AG04449 (cell line): ENCODE data around the gene OR2J2.
"Not testable (repeated sequence)": the region's sequence is repeated elsewhere in the genome, so short reads cannot be mapped to it uniquely, and the experiment has no call there.

ENCODE experiments used
- CTCF ChIA-PET: fragments of 350-600 bp; formaldehyde crosslinking; extraction: SDS; loops from one replicate; lab custom pipeline; 2021; ENCODE audit warnings: antibody characterized with exemption; lab: Yijun Ruan, JAX
- POLR2A ChIA-PET: fragments of 400-600, 350-600 bp; formaldehyde crosslinking; extraction: SDS; loops from one replicate; lab custom pipeline; 2020; ENCODE audit warnings: antibody characterized with exemption, inconsistent platforms; lab: Yijun Ruan, JAX
- DNase-seq: peaks from one replicate; pipeline ENCODE4 v3.0.0-alpha.2; 2010; ENCODE audit warnings: low read depth, low spot score
- H3K4me3 ChIP-seq: 2 replicates; pipeline ENCODE4 v1.5.1; 2011; ENCODE audit warnings: low read depth, mild to moderate bottlenecking, control low read depth, low read length
- CTCF ChIP-seq: IDR thresholded peaks from one replicate; pipeline ENCODE4 v1.5.1; 2011; ENCODE audit warnings: mild to moderate bottlenecking, moderate library complexity, low read length, control low read depth, inconsistent platforms; ENCODE audit not compliant: insufficient read depth; ENCODE audit errors: missing control alignments

OR2J2 gene

GRCh38 chr6:29200767-29201662 lies 30.3 kb downstream of the OR2J2 start:
- no peak for TF ChIP-seq CTCF
- DNase-seq, result no peak
- ChIA-PET POLR2A (no interaction called here), CTCF (no interaction called here)
- no peak overlapping the region for H3K4me3 ChIP-seq

DNA sequence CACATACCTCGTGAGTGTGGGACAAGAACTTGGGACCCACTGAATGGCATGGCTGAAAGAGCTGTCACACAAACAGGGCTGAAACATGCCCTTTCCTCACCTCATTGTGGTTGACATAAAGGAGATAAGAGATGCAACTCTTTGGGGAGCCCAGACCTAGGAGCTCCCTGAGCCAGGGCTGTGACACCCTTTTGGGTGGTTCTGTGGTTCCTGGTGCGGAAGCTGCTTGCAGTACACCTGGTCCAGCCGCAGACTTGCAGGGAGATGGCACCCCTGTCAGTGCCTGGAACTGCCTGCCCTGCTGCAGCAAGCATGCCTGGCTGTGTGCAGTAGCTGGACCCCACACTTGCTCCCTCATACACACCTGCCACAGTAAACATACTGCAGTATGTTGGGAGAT lies 31.3 kb downstream of the OR2J2 start:
- DNase-seq, result no peak
- ChIA-PET CTCF (no interaction called here), POLR2A (no interaction called here)
- no peak for TF ChIP-seq CTCF
- no peak overlapping the region for H3K4me3 ChIP-seq

GRCh38 chr6:29211488-29211887 lies 40.8 kb downstream of the OR2J2 start:
- ChIA-PET CTCF (no interaction called here), POLR2A (no interaction called here)
- no peak overlapping the region for H3K4me3 ChIP-seq
- no peak for DNase-seq
- no peak for TF ChIP-seq CTCF

- TF ChIP-seq CTCF, result no peak
- POLR2A ChIA-PET, result no interaction called here
- H3K4me3 ChIP-seq, result no peak overlapping the region
Measured at GRCh38 chr6:29216528-29216927, 45.8 kb downstream of the OR2J2 start.

GRCh38 chr6:29217242-29217641 lies 46.5 kb downstream of the OR2J2 start:
- CTCF ChIA-PET, result not testable (repeated sequence)

More at GRCh38 chr6:29216528-29216927, 45.8 kb downstream of the OR2J2 start:
- CTCF ChIA-PET, result no interaction called here
- no peak for DNase-seq

DNA sequence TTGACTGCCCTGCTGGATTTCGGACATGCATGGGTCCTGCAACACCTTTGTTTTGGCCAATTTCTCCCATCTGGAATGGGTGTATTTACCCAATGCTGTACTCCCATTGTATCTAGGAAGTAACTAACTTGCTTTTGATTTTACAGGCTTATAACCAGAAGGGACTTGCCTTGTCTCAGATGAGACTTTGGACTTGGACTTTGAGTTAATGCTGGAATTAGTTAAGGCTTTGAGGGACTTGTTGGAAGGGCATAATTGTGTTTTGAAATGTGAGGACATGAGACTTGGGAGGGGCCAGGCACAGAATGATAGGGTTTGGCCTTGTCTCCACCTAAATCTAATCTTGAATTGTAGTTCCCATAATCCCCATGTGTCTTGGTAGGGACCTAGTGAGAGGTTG lies 47.3 kb downstream of the OR2J2 start:
- DNase-seq, POLR2A ChIA-PET, H3K4me3 ChIP-seq, CTCF ChIA-PET: not testable (repeated sequence)

More at GRCh38 chr6:29217242-29217641, 46.5 kb downstream of the OR2J2 start:
- POLR2A ChIA-PET, H3K4me3 ChIP-seq, DNase-seq: not testable (repeated sequence)
